ENCODE results near the gene BANP. TPM values are rescaled to one million over a fixed set of nuclear protein-coding genes. Genes with fewer than 3 reads are reported as not detected.

BANP gene
- total RNA-seq, 1 donor from 2014 or later: 44.0 TPM

GRCh38 chr16:88064011-88064888 lies 113.0 kb downstream of the BANP start:
- Histone ChIP-seq H3K27me3 (no peaks in the 10 kb centered on the region), H3K4me1 (peaks cover 17% of the 10 kb centered on the region), H3K9me3 (no peaks in the 10 kb centered on the region), H3K36me3 (peaks cover 0 to 10% of the 10 kb centered on the region in 2 donors), H3K4me3 (no peak overlapping the region), H3K27ac (peak overlapping the region; percentile 72)
- intact Hi-C loops (cut with DNase I): no loop called here
- DNase-seq (ENCODE audit: extremely low spot score in 2 of 2): no peak
- TF ChIP-seq POLR2AphosphoS5 (IDR thresholded peaks at IDR 0.05; ENCODE audit: insufficient read depth in 1 of 2, low read depth in 1 of 2) (no peak), POLR2A (IDR thresholded peaks at IDR 0.05) (no peak), CTCF (IDR thresholded peaks at IDR 0.05) (no peak)

- H3K27me3 ChIP-seq: no peaks in the 10 kb centered on the region
- DNase-seq (ENCODE audit: extremely low spot score in 2 of 2): no peak
- peaks cover 17% of the 10 kb centered on the region for H3K4me1 ChIP-seq
- intact Hi-C loops (cut with DNase I): no loop called here
- H3K36me3 ChIP-seq: peaks cover 0 to 3% of the 10 kb centered on the region in 2 donors
- TF ChIP-seq CTCF (IDR thresholded peaks at IDR 0.05) (no peak), POLR2A (IDR thresholded peaks at IDR 0.05) (no peak), POLR2AphosphoS5 (IDR thresholded peaks at IDR 0.05; ENCODE audit: insufficient read depth in 1 of 2, low read depth in 1 of 2) (no peak)
- no peak overlapping the region for H3K4me3 ChIP-seq
- peak overlapping the region; percentile 72 for H3K27ac ChIP-seq
- no peaks in the 10 kb centered on the region for H3K9me3 ChIP-seq
Observed at GRCh38 chr16:88064889-88065746, 113.9 kb downstream of the BANP start.

- TF ChIP-seq POLR2A (IDR thresholded peaks at IDR 0.05): no peak
- no peak for TF ChIP-seq POLR2AphosphoS5 (IDR thresholded peaks at IDR 0.05; ENCODE audit: insufficient read depth in 1 of 2, low read depth in 1 of 2)
- TF ChIP-seq CTCF (IDR thresholded peaks at IDR 0.05): no peak
- no peak for DNase-seq (ENCODE audit: extremely low spot score in 2 of 2)
- intact Hi-C loops (cut with DNase I): no loop called here
- Histone ChIP-seq H3K4me3 (no peak overlapping the region), H3K27me3 (no peaks in the 10 kb centered on the region), H3K9me3 (no peaks in the 10 kb centered on the region), H3K4me1 (peaks cover 17% of the 10 kb centered on the region), H3K27ac (no peak overlapping the region), H3K36me3 (peaks cover 0 to 3% of the 10 kb centered on the region in 2 donors)
Observed at GRCh38 chr16:88065747-88066142, 114.5 kb downstream of the BANP start.

GRCh38 chr16:88066234-88066633 lies 115.0 kb downstream of the BANP start:
- Histone ChIP-seq H3K4me3 (no peak overlapping the region), H3K4me1 (peaks cover 17% of the 10 kb centered on the region), H3K27ac (no peak overlapping the region), H3K36me3 (peaks cover 0 to 6% of the 10 kb centered on the region in 2 donors), H3K27me3 (no peaks in the 10 kb centered on the region), H3K9me3 (no peaks in the 10 kb centered on the region)
- TF ChIP-seq POLR2AphosphoS5 (IDR thresholded peaks at IDR 0.05; ENCODE audit: insufficient read depth in 1 of 2, low read depth in 1 of 2) (no peak), POLR2A (IDR thresholded peaks at IDR 0.05) (no peak), CTCF (IDR thresholded peaks at IDR 0.05) (no peak)
- DNase-seq (ENCODE audit: extremely low spot score in 2 of 2): no peak
- intact Hi-C loops (cut with DNase I): no loop called here
